ENCODE data around the gene CILP2. TPM values are rescaled to one million over a fixed set of nuclear protein-coding genes. Genes with fewer than 3 reads are reported as not detected.

Gene CILP2
- total RNA-seq (ENCODE audit: low replicate concordance) = 0.08 and 0.12 TPM in 2 replicates

GRCh38 chr19:19538061-19538784, at the start of gene CILP2:
CILP2 (plus strand) TSS chr19:19538265; CDS start chr19:19538350, 85 bp downstream.

GRCh38 chr19:19514881-19515641, 23.0 kb upstream of the CILP2 start, which contains the start of gene TSSK6:
TSSK6 (minus strand) TSS chr19:19515548; CDS start chr19:19515427, 121 bp downstream.

GRCh38 chr19:19515642-19516519, 22.2 kb upstream of the CILP2 start, which contains the start of gene NDUFA13:
NDUFA13 (plus strand) TSS chr19:19516225; CDS start chr19:19516239, 14 bp downstream.

GRCh38 chr19:19528721-19529490, 9.2 kb upstream of the CILP2 start, which contains the start of gene YJEFN3:
YJEFN3 (plus strand) TSS chr19:19528911; CDS start chr19:19528933, 22 bp downstream.

Other genes starting within 250 kb of the CILP2 start
- 23.4 and 25.4 TPM in 2 replicates for gene SUGP1, start 217.8 kb upstream of the CILP2 start, total RNA-seq (ENCODE audit: low replicate concordance)
- 23.2 and 31.8 TPM in 2 replicates for gene MAU2, start 217.4 kb upstream of the CILP2 start, total RNA-seq (ENCODE audit: low replicate concordance)
- gene GATAD2A, start 132.6 kb upstream of the CILP2 start, total RNA-seq (ENCODE audit: low replicate concordance) = 30.1 and 40.2 TPM in 2 replicates
- 1.5 and 2.9 TPM in 2 replicates for gene TSSK6, start 22.7 kb upstream of the CILP2 start, total RNA-seq (ENCODE audit: low replicate concordance)
- gene NDUFA13, start 22.0 kb upstream of the CILP2 start, total RNA-seq (ENCODE audit: low replicate concordance) = 440 and 987 TPM in 2 replicates
- gene YJEFN3, start 9.4 kb upstream of the CILP2 start, total RNA-seq (ENCODE audit: low replicate concordance) = 0.12 and 0.15 TPM in 2 replicates
- gene PBX4, start 80.4 kb downstream of the CILP2 start, total RNA-seq (ENCODE audit: low replicate concordance) = 3.2 TPM in 1 of 2 replicates, not detected in the other
- 0.83 and 1.9 TPM in 2 replicates for gene LPAR2, start 90.0 kb downstream of the CILP2 start, total RNA-seq (ENCODE audit: low replicate concordance)
- 1.4 and 4.7 TPM in 2 replicates for gene GMIP, start 105.4 kb downstream of the CILP2 start, total RNA-seq (ENCODE audit: low replicate concordance)
- gene ATP13A1, start 125.4 kb downstream of the CILP2 start, total RNA-seq (ENCODE audit: low replicate concordance) = 20.6 and 30.0 TPM in 2 replicates
- 2.7 and 5.3 TPM in 2 replicates for gene ZNF101, start 130.6 kb downstream of the CILP2 start, total RNA-seq (ENCODE audit: low replicate concordance)
- gene ZNF14, start 194.8 kb downstream of the CILP2 start, total RNA-seq (ENCODE audit: low replicate concordance) = 4.3 and 4.9 TPM in 2 replicates

Data from smooth muscle cell of the coronary artery (primary cell).